Activated CD8-positive, alpha-beta T cell treated with anti-CD3 and anti-CD28 coated beads for 36 hours (primary cell): ENCODE measurements around the gene CMC2. TPM values are rescaled to one million over a fixed set of nuclear protein-coding genes. Genes with fewer than 3 reads are reported as not detected.

ENCODE experiments used
- ATAC-seq: fragments of 200-7000 bp; cut with Tn5 transposase; one replicate; pipeline ENCODE4 v1.10.0; 2021; ENCODE audit warnings: mild to moderate bottlenecking, moderate library complexity
- CTCF ChIA-PET: fragments of 350-600 bp; sonication (Branson Sonifier 250); formaldehyde crosslinking; loops from one replicate; lab custom pipeline; 2021; ENCODE audit warnings: antibody characterized with exemption; lab: Charles Lee
- POLR2A ChIA-PET: fragments of 350-600 bp; sonication (Branson Sonifier 250); formaldehyde crosslinking; loops from one replicate; lab custom pipeline; 2021; ENCODE audit warnings: antibody characterized with exemption; lab: Charles Lee
- DNase-seq: peaks from one replicate; pipeline ENCODE4 v3.0.0-alpha.2; 2020
- H3K27ac Mint-ChIP-seq: one replicate; pipeline ENCODE4 v1.8.0; 2021; ENCODE audit warnings: mild to moderate bottlenecking, mixed read lengths
- H3K27me3 Mint-ChIP-seq: one replicate; pipeline ENCODE4 v1.8.0; 2021; ENCODE audit warnings: mixed read lengths
- H3K36me3 Mint-ChIP-seq: one replicate; pipeline ENCODE4 v1.8.0; 2021; ENCODE audit warnings: low read depth, mixed read lengths
- H3K4me1 Mint-ChIP-seq: one replicate; pipeline ENCODE4 v1.8.0; 2021; ENCODE audit warnings: low read depth, mixed read lengths
- H3K4me3 Mint-ChIP-seq: one replicate; pipeline ENCODE4 v1.8.0; 2021; ENCODE audit warnings: mild to moderate bottlenecking, moderate library complexity, mixed read lengths
- H3K9me3 Mint-ChIP-seq: one replicate; pipeline ENCODE4 v1.8.0; 2021; ENCODE audit warnings: mixed read lengths
- CTCF ChIP-seq: fragments of 200-600 bp; IDR thresholded peaks from one replicate; pipeline ENCODE4 v1.8.0; 2022; ENCODE audit warnings: antibody characterized with exemption, mild to moderate bottlenecking
- intact Hi-C: fragments of 100-400 bp; cut with micrococcal nuclease; formaldehyde crosslinking; loops from one replicate; pipeline ENCODE4 v1.10.0; 2022
- total RNA-seq, 2 experiments: library from RNA; stranded (reverse); gene quantifications; one replicate each; pipeline ENCODE4 v1.2.3, GENCODE V29; 2021

Gene CMC2
- total RNA-seq, 2 experiments from 2014 or later, result 105 to 106 TPM

GRCh38 chr16:81040842-81041241 is 34.2 kb upstream of the CMC2 start:
- no peak for DNase-seq
- POLR2A ChIA-PET, result no interaction called here
- no peak for TF ChIP-seq CTCF
- peak overlapping the region; percentile 14 for H3K27ac Mint-ChIP-seq
- peaks cover 24% of the 10 kb centered on the region for H3K4me1 Mint-ChIP-seq
- ATAC-seq, result no peak
- H3K36me3 Mint-ChIP-seq, result peaks cover 43% of the 10 kb centered on the region
- CTCF ChIA-PET, result interaction anchor here (1.5 kb wide), 1 partner anchor 98 kb away, joined by 3 read pairs; no protein-coding TSS in a partner anchor
- intact Hi-C loops, result no loop called here
- H3K4me3 Mint-ChIP-seq, result no peak overlapping the region
- no peaks in the 10 kb centered on the region for H3K27me3 Mint-ChIP-seq
- no peaks in the 10 kb centered on the region for H3K9me3 Mint-ChIP-seq

- no peak for TF ChIP-seq CTCF
- ATAC-seq (no peak), DNase-seq (no peak)
- no peak overlapping the region for H3K27ac Mint-ChIP-seq
- H3K4me1 Mint-ChIP-seq, result peaks cover 26% of the 10 kb centered on the region
- intact Hi-C loops, result no loop called here
- H3K4me3 Mint-ChIP-seq, result no peak overlapping the region
- H3K9me3 Mint-ChIP-seq, result no peaks in the 10 kb centered on the region
- ChIA-PET CTCF (interaction anchor here (1.5 kb wide), 1 partner anchor 98 kb away, joined by 3 read pairs; no protein-coding TSS in a partner anchor), POLR2A (no interaction called here)
- no peaks in the 10 kb centered on the region for H3K27me3 Mint-ChIP-seq
- peaks cover 39% of the 10 kb centered on the region for H3K36me3 Mint-ChIP-seq
Measured at GRCh38 chr16:81040131-81040530, 33.4 kb upstream of the CMC2 start.

DNA sequence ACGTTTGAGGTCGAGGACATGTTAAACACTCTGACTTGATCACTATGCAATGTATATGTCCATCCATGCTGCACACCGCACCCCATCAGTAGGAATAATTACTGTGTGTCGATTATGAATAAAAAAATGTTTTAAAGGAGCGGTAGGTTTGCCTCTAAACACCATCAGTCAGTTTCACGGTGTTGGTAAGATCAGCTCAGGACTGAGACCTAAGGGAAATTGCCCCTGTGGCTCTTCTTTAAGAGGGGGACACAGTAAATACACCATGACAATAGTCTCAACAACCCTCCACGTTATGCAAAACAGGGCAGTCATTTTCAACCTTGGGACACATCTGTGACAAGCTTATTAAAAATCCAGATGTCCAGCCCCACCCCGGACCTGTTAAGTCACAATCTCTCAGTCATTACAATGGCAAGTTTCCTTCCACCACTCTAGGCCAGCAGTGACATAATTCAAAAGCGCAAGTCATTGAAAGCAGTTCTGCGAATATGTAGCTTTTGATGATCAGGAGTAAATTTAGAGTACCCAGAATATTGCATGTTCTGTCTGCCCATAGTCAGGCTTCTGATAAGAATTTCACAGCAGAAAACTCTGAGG is 30.2 kb upstream of the CMC2 start:
- intact Hi-C loops, result no loop called here
- peaks cover 26% of the 10 kb centered on the region for H3K4me1 Mint-ChIP-seq
- H3K9me3 Mint-ChIP-seq, result no peaks in the 10 kb centered on the region
- ATAC-seq, result no peak
- ChIA-PET POLR2A (interaction anchor here (0.7 to 1.4 kb wide), 3 partner anchors 30 to 39 kb away, joined by 3 to 7 read pairs (median 4); partner anchors contain the start of genes CENPN and CMC2), CTCF (interaction anchor here (0.8 to 3.7 kb wide), 11 partner anchors 8 to 152 kb away, joined by 3 to 50 read pairs (median 10); partner anchors contain the start of gene C16orf46)
- no peak for TF ChIP-seq CTCF
- no peak for DNase-seq
- no peaks in the 10 kb centered on the region for H3K27me3 Mint-ChIP-seq
- H3K36me3 Mint-ChIP-seq, result peaks cover 21% of the 10 kb centered on the region
- peak overlapping the region; percentile 81 for H3K4me3 Mint-ChIP-seq
- peak overlapping the region; percentile 63 for H3K27ac Mint-ChIP-seq

- Mint-ChIP-seq H3K36me3 (peaks cover 27% of the 10 kb centered on the region), H3K27me3 (no peaks in the 10 kb centered on the region), H3K4me1 (peaks cover 26% of the 10 kb centered on the region), H3K27ac (peak overlapping the region; percentile 63), H3K9me3 (no peaks in the 10 kb centered on the region), H3K4me3 (peak overlapping the region; percentile 81)
- TF ChIP-seq CTCF, result no peak
- intact Hi-C loops, result no loop called here
- DNase-seq, result peak; percentile 46
- POLR2A ChIA-PET, result interaction anchor here (0.7 to 1.4 kb wide), 4 partner anchors 19 to 40 kb away, joined by 3 to 7 read pairs (median 3); partner anchors contain the start of genes CENPN and CMC2
- CTCF ChIA-PET, result interaction anchor here (0.6 to 4.9 kb wide), 34 partner anchors 9 to 703 kb away, joined by 3 to 50 read pairs (median 4); partner anchors contain the start of genes C16orf46, CENPN and CMC2
- peak; percentile 65 for ATAC-seq
Measured at GRCh38 chr16:81035975-81036750, 29.5 kb upstream of the CMC2 start.
